ENCODE measurements around the gene FKBP7.

- no peak for TF ChIP-seq POLR2AphosphoS5 (IDR thresholded peaks at IDR 0.05; ENCODE audit: low read depth, low read length)
- TF ChIP-seq SIN3A (IDR thresholded peaks at IDR 0.05; ENCODE audit: borderline replicate concordance, insufficient read depth, low read length) = no peak
- TF ChIP-seq, protein P1, sequence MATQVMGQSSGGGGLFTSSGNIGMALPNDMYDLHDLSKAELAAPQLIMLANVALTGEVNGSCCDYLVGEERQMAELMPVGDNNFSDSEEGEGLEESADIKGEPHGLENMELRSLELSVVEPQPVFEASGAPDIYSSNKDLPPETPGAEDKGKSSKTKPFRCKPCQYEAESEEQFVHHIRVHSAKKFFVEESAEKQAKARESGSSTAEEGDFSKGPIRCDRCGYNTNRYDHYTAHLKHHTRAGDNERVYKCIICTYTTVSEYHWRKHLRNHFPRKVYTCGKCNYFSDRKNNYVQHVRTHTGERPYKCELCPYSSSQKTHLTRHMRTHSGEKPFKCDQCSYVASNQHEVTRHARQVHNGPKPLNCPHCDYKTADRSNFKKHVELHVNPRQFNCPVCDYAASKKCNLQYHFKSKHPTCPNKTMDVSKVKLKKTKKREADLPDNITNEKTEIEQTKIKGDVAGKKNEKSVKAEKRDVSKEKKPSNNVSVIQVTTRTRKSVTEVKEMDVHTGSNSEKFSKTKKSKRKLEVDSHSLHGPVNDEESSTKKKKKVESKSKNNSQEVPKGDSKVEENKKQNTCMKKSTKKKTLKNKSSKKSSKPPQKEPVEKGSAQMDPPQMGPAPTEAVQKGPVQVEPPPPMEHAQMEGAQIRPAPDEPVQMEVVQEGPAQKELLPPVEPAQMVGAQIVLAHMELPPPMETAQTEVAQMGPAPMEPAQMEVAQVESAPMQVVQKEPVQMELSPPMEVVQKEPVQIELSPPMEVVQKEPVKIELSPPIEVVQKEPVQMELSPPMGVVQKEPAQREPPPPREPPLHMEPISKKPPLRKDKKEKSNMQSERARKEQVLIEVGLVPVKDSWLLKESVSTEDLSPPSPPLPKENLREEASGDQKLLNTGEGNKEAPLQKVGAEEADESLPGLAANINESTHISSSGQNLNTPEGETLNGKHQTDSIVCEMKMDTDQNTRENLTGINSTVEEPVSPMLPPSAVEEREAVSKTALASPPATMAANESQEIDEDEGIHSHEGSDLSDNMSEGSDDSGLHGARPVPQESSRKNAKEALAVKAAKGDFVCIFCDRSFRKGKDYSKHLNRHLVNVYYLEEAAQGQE (IDR thresholded peaks at IDR 0.05; ENCODE audit: insufficient read depth in 1 of 2, low read depth in 2 of 2, low read length in 2 of 2) = no peak
- no peak for TF ChIP-seq TAF1 (IDR thresholded peaks at IDR 0.05; ENCODE audit: borderline replicate concordance, insufficient read depth, low read length)
- no peak for TF ChIP-seq FOXP2 (optimal IDR thresholded peaks at IDR 0.05; ENCODE audit: borderline replicate concordance, extremely low read depth, extremely low read length, insufficient read depth)
Measured at GRCh38 chr2:178448968-178449661, 29.3 kb downstream of the FKBP7 start.

Data from PFSK-1 (cell line).